Fibroblast of villous mesenchyme (primary cell): ENCODE results near the gene ATP8A1. TPM values are rescaled to one million over a fixed set of nuclear protein-coding genes. Genes with fewer than 3 reads are reported as not detected.

Experiments
- DNase-seq: peaks from one replicate; pipeline ENCODE4 v3.0.0-alpha.2; 2010; ENCODE audit warnings: low read depth
- H3K4me3 ChIP-seq: 2 replicates; pipeline ENCODE4 v1.5.1; 2011; ENCODE audit warnings: low read depth, mild to moderate bottlenecking, low read length
- CTCF ChIP-seq: IDR thresholded peaks from 2 replicates; pipeline ENCODE4 v1.5.1; 2012; ENCODE audit warnings: low read depth, mild to moderate bottlenecking, low read length; ENCODE audit not compliant: insufficient read depth
- total RNA-seq: library from RNA; depleted of rRNA; stranded (reverse); fragments of >200 nt; gene quantifications from 2 replicates; pipeline ENCODE4 v1.2.3, GENCODE V29; 2012

ATP8A1 gene
- total RNA-seq, 1 donor: 0.86 TPM

DNA sequence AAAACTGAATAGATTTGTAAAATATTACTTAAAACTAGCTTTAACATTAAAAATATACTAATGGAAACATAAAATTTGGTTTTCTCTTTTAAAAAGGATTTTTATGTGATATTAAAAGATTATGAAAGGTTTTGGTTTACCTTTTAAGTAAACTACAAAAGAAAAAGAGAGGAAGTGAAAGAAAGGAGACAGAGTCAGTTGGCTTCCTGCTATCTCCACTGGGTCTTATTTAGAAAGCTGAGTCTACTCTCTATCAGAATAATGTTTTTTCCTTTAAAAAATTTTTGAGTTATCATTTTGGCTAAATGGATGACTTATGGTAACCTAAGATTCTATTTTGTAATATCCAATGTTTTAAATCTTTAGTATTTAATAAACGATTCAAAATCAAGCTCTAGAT is 21.6 kb upstream of the ATP8A1 start:
- H3K4me3 ChIP-seq: no peak overlapping the region
- TF ChIP-seq CTCF: no peak
- no peak for DNase-seq

DNA sequence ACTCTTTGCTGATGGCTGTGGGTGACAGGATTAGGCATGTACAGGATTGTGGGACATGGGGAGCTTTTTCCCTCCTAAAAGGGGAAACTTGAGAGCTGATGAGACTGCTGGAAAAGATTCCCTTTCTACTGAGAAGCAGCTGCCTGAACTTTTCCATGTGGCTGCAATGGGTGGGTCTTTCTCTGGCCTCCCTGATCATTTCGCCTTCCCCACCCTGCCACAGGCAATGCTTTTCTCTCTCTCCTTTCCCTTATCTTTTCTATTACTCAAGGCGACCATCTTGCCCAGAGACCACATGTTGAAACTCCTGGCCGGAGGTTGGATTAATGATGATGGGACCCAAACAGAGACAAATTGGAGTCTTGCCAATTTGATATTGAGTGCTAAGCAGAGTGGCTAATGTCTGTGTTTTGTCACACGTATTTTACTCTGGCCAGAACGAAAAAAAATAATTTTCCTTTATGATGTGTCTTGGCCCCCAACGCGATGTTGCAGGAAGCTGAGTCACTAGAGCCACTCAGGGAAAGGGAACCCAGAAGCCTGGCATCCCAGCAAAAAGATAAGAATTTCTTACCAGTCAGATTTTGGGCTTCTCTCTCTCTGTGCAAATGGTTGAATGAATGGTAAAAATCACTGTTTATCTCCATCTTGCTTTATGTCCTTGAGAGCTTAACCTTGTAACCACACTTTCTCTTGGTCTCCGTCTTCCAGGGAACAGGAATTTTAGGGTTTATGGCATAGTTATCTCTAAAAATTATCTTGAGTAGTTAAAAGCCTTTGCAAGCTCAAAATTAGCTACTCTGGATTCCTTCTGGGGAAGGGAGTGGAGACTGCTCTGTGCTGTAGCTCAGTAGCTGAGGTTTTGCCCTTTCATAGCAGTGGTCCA is 19.4 kb upstream of the ATP8A1 start:
- DNase-seq: no peak
- no peak for TF ChIP-seq CTCF
- no peak overlapping the region for H3K4me3 ChIP-seq

DNA sequence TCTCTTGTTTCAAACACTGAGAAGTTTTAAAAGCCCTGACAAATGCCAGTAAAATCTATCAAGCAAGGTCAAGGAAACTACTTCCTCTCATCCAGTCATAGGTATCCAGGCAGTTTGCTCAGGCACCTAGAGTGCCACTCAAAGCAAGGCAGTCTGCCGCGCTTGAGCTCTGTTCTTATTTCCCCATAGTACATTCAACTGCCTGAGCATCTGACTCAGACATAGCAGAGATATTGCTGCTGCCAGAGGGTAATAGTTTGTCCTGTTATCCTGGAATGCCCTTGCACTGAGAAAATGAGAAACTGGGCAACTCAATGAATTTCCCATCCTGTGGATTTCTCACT is 16.1 kb upstream of the ATP8A1 start:
- H3K4me3 ChIP-seq: no peak overlapping the region
- DNase-seq: no peak
- TF ChIP-seq CTCF: no peak

GRCh38 chr4:42672359-42673081 is 15.6 kb upstream of the ATP8A1 start:
- DNase-seq: no peak
- TF ChIP-seq CTCF: no peak
- H3K4me3 ChIP-seq: no peak overlapping the region

- TF ChIP-seq CTCF: no peak
- DNase-seq: no peak
- H3K4me3 ChIP-seq: no peak overlapping the region
Measured at GRCh38 chr4:42671431-42672194, 14.7 kb upstream of the ATP8A1 start.

DNA sequence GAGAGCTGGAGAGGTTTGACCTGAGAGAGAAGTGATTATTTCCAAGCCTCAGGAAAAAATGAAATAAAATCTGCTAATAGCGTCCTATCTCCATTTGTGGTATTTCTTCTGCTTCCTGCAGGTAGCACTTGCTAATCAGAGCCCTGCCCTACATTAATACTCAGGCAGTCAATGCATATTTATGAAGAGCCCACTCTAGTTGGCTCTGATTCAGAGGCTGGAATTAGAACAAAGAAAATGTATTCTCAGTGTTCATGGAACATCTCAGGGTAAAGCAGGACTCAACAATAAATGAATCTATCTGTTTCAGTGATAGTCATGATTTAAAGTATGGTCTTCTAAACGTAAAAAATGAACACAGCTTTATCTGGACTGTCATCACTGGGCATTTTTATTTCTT is 1.4 kb upstream of the ATP8A1 start:
- H3K4me3 ChIP-seq: no peak overlapping the region
- no peak for DNase-seq
- TF ChIP-seq CTCF: no peak
